UCSD-AML1 (cell line): ENCODE results near the gene IMMP2L.

ENCODE experiments used
- DNase-seq: peaks from one replicate; lab custom pipeline; 2025; ENCODE audit not compliant: unreplicated experiment; lab: John Stamatoyannopoulos, UW

Gene IMMP2L

DNA sequence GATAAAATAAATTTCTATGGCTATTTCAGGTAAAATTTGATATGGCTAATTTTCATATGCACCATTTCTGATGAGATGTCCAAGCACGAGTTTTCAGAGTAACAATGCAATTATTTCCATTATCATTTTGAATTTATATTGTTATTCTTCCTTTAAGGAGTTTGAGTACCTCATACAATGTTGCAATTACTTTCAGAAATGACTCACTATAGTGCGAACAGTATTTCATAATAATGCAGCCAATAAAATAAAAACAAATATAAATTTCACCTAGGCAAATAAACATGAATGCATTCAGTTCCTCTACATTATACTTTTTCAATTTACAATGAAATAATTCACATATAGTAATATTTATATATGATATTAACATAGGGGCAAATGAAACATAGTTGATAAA is 550.1 kb downstream of the IMMP2L start:
- no peak for DNase-seq

DNA sequence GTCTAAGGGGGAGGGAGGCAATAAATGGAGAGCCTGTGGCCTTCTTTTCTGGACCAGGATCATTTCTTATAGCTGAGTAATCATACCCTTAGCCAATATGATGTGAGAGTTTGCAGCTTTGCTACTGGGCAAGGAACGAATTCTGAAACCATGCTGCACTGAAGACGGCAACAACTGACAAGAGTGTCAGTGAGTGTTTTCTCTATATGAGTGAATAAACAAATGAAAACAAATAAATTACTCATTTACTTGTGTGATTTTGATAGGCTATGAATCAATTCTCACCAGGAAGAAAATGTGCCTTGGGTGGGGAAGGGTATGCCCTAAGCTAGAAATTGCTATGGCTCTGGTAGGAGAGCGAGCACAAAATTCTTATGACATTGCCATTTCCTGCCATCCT is 550.8 kb downstream of the IMMP2L start:
- no peak for DNase-seq

DNA sequence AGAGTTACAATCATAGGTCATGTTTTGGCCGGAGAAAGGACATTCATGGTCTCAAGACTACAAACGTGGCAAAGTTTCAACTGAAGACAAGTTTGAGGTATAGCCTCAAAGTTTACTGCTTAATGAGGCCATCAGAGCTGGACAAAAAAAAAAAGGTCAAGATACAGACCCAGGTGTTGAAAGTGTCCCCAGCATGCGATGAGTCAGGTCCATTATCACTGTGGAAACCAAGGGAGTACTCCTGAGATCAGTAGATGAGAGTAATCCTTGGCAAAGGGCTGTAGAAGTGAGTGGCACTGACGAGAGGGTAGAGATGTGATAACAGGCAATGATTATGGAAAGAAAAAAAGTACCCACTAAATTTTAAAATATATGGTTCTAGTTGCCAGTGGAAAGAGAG is 551.5 kb downstream of the IMMP2L start:
- no peak for DNase-seq

DNA sequence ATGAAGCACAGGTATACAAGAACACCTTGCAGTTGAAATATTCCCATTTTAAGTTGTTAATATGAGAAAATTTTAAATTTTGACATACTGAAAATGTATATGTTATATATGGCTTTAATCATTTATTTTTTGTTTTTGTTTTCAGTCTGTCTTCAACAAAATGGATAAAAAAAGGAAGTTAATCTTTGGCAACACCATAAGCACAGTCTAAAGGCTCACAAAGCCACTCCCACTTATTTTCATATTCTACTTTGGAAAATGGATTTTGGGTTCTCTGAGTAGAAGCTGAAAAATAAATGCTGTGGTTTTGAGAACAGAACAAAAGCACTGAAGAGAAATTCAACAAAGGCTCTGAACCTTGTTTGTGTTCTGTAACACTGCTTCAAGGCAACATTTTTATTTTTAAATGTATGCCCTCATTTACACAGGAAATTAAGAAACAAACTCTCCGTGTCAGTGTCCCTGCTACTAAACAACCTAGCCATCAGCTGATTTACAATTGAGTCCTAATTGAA is 552.7 kb downstream of the IMMP2L start:
- DNase-seq: no peak

DNA sequence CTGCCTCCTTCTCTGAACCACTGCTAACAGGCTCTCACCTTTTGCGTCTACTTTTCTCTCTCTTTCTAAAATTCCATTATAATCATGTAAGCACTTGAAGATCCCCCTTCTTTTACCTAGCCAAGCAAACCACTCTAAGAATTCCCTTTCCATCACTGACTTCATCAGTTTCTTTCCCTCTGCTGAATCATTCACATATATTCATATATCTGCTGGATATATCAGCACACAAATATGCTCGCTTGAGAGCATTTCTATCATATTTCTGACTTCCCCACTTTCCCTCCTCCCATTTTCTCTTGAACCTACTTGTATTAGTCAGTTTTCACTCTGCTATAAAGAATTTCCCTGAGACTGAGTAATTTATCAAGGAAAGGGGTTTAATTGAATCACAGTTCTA is 555.6 kb downstream of the IMMP2L start:
- DNase-seq: no peak

DNA sequence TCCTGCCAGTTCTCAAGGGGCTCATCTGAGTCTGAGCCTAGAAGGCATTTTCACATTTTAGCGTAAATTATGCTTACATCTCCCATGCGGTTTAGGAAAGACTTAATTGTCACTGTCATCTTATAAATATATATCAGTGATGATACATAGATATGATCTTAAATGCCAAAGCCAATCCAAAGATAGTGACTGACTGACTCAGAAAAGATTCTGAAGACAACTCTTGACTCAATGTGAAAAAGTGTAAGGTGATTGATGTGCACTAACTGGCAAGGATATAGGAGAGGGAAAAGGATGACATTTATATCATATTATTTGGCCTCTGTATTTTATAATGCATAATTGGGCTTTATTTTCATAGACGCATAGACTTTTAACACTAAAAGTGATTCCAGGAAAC is 556.3 kb downstream of the IMMP2L start:
- DNase-seq: no peak

DNA sequence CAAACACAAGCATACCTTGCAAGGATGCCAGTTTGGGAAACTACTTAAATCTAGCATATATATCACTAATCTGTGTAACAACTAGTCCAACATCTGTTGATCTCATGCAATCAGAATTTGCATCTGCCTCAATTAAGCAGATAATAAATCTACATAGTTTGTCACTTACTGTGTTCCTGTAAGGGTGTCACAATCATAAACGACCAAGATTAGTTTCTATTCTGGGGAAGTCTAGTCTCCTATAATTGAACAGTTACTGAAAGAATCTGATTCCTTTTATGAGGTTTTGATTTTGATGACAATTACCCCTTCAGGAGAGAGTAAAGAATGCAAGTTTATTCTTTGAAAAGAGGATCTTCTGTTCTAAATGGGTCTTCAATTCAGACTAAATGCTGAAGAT is 556.8 kb downstream of the IMMP2L start:
- DNase-seq: no peak

DNA sequence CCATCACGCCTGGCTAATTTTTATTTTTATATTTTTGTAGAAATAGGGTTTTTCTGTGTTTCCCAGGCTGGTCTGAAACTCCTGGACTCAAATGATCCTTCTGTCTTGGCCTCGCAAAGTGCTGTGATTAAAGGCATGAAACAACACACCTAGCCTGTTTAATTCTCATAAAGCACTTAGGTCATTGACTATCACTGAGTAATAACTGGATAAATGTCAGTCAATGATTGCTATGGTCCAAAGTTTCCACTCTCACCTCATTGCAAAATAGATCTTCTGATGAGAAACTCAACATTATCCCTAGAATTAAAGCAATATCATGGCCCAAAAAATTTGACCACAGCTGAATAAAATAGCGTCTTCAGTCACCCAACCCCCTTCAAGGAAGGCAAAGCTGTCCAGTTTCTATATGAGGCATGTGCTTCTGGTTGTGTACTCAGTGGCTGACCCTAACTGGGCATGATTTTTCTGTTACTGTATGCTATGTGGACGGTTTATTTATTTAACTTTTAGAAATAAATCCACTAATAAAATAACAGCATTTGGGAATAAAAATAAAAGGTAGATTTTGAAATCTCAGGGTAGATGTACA is 557.9 kb downstream of the IMMP2L start:
- no peak for DNase-seq

DNA sequence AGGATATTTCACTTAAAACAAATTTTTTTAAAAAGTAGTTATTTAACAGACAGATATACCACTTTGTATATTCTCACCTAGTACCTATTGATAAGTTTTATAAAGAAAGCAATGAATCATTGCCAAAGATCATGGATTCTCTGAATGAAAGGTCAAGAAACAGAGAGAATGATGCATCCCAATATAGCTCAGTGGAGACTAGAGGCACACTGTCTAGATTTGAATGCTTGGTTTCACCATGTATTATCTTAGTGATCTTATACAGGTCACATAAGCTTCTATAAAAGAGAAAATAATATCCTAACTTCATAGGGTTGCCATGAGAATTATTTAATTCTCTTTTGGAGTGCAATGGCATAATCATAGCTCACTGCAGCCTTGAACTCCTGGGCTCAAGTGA is 558.4 kb downstream of the IMMP2L start:
- no peak for DNase-seq

DNA sequence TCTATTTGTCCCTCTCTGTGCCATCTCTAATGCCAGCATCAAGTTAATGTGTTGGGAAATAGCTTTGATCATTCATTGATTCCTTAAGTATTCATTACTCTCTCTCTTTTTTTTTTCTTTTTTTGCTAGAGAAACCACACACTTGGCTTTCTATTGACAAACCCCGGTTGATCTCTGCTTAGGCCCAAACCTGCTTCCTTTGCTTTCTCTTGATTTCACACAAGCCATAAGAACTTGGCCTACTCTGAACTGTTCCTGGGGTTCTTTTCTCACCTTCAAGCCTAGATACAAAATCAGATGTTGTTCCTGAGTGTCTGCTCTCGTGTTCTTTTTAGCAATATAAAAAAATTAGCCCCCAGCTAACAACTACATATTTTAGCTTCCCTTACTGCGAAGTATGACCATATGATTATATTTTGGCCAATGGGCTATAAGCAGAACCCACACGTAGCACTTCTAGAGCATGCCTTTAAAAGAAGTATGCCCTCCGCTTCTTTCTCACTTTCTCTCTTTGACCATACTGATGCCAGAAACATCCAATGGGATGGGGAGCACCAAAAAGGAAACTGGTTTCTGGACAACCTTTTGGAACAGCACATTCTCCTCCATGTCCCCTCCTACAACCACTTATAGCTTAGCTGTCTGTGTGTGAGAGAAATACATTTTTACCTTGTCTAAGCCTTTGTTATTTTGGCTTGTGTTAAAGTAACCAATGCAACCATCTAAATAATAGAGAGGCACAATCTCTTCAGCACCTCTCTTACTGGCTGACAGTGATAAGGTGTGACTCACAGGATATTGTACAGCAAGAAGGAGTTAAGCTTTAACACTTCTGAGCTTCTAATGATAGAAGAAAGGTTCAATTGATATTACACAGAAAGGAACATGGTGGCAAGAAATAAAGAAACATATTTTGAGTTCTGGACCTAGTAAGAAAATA is 568.0 kb downstream of the IMMP2L start:
- no peak for DNase-seq

DNA sequence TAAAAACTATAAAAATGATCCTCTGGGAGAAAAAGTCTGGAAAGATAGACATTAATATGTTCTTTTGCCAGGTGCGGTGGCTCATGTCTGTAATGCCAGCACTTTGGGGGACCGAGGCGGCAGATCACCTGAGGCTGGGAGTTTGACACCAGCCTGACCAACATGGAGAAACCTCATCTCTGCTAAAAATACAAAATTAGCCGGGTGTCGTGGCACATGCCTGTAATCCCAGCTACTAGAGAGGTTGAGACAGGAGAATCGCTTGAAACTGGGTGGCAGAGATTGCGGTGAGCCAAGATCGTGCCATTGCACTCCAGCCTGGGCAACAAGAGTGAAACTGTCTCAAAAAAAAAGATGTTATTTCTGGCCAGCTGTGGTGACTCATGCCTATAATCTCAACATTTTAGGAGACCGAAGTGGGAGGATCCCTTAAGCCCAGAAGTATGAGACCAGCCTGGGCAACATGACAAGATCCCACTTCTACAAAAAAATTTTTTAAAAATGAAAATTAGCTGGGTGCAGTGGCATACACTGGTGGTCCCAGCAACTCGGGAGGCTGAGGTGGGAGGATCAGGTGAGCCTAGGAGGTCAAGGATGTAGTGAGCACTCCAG is 573.3 kb downstream of the IMMP2L start:
- DNase-seq: no peak

DNA sequence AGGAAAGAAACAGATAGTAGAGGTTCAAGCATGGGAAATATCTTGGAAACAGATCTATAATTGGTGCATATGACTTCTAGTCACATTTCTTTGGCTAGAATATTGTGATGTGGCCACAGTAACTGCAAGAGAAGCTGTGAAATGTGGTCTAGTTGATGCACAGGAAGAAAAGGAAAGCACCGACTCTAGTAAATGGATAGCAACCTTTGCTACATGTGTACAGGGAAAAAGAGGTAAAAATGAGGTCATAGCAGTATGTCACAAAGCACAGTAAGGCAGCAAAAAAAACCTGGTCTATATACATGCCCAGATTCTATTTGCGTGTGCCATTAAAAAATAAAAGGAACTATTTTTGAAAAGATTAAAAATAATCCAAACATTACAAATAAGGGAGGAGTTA is 573.9 kb downstream of the IMMP2L start:
- no peak for DNase-seq

DNA sequence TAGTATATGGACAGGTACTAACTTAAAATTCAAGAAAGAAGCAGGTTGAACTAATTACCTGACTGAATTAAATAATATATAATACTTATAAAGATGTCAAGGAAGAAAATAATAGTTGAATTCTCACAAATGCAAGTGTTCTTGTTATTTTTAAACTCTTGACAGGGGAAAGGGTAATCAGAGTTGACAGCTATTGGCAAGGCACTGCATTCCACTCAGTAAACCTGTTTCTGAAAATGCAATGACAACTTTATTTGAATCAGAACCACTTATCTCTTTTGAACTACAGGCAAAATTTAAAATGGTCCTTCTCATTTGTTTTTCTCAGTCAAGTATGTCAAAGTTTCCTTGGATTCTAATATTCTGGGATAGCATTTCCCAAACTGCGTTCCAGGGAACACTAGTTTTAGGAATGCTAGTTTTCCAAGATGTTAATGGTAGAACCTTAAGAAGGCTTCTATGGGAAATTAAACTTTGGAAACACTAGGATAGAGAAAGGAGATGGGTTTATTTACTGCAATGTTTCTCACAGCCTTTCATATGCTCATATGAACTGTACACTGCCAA is 575.1 kb downstream of the IMMP2L start:
- no peak for DNase-seq

DNA sequence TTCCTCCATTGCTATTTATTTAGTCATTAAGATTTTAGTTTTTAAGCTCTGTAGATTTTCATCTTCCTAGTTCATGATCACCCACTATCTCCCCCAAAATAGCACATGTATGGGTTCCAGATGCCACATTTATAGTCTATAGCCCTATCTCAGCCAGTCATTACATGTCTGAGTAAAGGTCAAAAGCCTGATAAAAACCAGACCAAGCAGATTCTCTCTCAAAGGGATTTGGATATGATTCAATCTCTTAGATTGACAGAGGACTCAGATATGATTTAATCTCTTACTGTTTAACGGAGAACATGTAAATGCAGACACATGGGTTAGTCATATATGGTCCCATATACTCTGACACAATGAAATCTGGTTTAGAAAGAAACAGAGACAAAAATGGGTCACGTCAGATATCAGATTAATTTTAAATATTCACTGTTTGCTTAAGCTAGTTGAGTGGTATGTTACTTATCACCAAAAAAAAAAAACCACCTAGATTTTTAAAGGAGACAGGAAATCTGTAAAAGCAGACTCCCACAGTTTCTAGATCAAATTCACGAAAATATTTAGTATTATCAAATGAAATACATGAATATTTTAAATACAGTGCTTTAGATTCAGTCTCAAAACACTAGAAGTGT is 578.4 kb downstream of the IMMP2L start:
- DNase-seq: no peak

DNA sequence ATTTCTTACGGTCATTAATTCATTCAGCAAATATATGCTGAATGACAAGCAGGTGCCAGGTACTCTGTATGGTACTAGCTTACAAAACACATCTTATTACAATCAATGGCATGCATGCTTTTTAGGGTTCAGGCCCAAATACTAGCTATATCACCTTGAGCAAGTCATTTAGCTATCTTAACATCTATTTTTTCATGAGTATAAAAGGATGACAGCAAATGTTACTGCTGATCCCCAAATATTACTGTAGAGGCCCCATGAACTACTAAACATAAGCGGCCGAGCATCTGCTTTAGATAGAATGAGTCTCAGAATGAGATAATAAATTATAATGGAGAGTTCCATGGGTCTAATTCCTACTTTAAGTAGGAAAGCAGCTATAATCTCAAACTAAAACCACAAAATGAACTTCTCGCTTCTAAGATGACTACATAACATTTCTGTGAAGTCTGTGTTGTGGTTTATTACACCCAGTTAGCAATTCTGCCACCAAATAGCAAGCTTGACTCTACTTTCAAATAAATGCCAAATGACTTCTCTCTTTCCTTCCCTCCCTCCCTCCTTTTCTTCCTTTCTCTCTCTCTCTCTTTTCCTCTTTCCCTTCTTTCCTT is 585.1 kb downstream of the IMMP2L start:
- no peak for DNase-seq

DNA sequence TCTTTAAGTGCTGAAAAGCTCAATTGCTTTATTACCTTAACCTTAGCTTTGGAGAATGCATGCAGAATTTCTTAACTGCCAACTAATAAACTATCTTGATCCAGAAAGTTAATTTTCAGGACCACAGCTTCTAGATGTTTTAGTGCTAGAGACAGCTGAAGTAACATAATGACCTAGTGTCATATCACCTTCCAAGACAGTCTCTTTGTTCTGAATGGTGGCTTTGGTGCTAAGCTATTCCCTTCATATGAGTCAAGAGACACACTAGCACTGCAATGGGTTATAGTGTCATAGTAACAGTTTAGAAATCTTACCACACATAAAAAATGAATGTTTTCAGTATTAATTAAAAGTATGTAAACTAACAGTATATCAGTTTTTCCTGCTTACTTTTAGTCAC is 586.8 kb downstream of the IMMP2L start:
- no peak for DNase-seq

DNA sequence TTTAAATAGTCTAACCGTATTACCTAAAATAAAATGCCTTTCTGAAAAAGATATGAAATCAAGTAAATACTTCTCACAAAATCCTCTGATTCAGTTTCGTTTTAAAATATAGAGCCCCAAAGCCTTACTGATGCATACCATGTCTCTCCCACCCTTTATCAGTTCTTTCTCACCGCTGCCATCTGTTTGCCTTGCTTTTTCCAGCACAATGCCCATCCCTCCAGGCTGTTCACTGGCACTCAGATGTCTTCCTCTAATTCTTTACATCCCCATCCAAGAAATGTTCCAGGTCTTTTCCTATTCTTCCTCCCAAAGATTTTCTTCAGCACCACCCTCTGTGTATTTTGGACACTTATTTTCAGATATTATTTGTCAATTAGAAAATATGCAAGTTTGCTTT is 587.9 kb downstream of the IMMP2L start:
- DNase-seq: no peak

DNA sequence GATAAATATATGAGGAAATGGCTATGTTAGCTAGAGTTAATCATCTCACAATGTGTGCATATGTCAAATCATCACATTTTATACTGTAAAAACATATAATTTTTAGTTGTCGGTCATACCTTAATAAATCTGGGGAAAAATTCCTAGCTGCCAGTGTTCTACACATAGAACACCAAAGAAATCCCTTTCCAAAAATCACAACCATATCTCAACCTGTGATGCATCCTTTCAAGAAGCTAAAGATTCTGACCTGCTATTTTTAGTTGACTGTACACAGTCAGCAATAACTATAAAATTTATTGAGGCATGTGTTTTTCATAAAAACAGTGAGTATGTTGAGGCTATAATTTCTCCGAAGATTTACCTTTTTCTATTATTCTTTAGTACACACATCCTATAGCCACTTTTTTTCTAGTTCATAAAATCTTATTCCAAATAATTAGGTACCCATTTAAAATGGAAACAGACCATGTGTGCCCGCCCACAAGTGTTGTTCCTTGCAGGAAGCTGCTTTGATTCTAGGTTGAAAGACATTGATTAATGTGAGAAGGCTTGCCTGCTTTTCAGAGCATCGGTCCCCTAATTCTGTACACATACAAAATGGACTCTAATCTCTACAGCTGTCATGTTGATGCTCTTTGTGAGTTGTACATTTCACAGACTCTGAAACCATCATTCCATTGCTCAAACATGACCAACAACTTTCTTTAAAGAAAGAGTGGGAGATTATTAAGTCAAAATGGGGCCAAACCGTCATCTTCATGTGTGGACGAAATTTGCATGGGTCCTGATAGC is 588.9 kb downstream of the IMMP2L start:
- DNase-seq: no peak

DNA sequence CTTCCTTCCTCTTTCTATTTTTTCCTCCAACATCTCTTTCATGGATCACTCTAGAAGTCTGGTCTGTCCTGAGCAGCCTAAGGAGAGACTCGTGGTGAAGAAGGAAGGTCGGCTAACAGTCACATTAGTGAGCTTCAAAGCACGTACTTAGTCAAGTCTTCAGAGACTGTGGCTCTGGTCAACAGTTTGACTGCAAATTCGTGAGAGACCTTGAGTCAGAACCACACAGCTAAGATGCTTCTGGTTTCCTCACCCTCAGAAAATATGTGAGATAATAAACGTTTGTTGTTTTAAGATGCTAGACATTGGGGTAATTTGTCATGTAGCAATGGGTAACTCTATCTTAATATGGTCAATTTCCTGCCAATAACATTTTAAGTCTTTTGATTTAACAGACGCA is 597.5 kb downstream of the IMMP2L start:
- DNase-seq: no peak

DNA sequence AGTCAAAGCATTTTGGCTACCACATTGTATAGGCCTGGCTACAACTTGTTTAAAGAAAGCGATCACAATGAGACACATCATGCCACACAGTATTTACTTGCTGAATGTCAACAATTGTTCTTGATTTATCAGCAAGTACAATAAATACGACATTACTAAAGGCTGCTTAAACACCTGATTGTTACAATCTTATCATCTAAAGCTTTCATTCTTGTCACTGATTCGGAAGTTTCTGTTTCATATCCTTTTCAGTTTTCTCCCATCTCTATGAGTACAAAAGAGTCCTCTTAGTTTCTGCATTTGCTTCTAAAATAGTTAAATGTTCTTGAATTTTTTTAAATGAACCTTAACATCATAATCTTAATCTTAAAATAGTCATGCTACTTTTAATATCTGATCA is 599.5 kb downstream of the IMMP2L start:
- no peak for DNase-seq
